ENCODE data around the gene MYL5. TPM values are rescaled to one million over a fixed set of nuclear protein-coding genes. Genes with fewer than 3 reads are reported as not detected.

The MYL5 gene
- total and polyA plus RNA-seq, 2 of the 13 experiments (the other 11 are each of a cell fraction or from before 2014, with no cell fraction given) = 6.5 to 16.0 TPM

DNA sequence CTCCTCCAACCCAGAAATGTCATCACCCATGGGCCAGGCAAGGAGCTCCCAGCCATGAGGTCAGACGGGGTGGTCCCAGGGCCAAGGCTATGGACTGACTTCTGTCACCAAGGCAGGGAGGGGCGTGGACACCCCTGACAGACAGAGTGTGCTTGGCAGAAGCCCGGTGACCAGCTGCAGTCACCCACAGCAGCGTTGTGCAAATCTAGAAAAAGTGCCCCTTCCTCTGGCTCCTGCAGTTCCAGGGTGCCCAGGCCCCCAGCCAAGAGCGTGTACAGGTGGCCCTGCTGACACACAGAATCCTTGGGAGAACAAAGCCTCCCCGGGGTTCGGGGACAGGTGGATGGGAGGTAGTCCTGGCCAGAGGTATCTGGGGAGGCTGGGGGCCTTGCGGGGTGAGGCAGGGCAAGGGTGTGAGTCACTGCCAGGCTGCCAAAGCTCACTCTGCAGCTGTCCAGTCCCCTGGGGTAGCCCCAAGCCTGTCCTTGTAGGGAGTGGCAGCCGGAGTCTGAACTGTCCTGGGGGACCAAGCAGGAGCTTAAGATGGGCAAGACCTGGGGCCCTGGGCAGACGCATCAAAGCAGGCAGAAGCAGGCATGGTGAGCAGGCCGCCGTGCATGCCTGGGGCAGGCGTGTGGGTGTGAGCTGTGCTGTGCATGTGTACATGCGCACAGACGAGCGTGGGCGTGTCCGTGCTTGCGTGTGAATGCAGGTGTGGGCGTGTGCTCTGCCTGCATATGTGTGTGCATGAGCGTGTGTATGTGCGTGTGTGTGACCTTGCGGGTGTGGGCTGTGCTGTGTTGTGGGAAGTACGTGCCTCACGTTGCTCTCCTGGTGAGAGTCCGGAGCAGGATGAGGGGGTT lies 3.3 kb downstream of the MYL5 start (continued):
- TF ChIP-seq, protein P1, sequence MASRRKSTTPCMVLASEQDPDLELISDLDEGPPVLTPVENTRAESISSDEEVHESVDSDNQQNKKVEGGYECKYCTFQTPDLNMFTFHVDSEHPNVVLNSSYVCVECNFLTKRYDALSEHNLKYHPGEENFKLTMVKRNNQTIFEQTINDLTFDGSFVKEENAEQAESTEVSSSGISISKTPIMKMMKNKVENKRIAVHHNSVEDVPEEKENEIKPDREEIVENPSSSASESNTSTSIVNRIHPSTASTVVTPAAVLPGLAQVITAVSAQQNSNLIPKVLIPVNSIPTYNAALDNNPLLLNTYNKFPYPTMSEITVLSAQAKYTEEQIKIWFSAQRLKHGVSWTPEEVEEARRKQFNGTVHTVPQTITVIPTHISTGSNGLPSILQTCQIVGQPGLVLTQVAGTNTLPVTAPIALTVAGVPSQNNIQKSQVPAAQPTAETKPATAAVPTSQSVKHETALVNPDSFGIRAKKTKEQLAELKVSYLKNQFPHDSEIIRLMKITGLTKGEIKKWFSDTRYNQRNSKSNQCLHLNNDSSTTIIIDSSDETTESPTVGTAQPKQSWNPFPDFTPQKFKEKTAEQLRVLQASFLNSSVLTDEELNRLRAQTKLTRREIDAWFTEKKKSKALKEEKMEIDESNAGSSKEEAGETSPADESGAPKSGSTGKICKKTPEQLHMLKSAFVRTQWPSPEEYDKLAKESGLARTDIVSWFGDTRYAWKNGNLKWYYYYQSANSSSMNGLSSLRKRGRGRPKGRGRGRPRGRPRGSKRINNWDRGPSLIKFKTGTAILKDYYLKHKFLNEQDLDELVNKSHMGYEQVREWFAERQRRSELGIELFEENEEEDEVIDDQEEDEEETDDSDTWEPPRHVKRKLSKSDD (CRISPR knock-in tag; IDR thresholded peaks at IDR 0.05; ENCODE audit: low read depth) = no peak
- no peak for TF ChIP-seq CEBPB (IDR thresholded peaks at IDR 0.05; ENCODE audit: borderline replicate concordance, low read depth, low read length)
- no peak for TF ChIP-seq HHEX (CRISPR knock-in tag; IDR thresholded peaks at IDR 0.05)
- no peak for TF ChIP-seq ZSCAN22 (CRISPR knock-in tag; IDR thresholded peaks at IDR 0.05)
- no peak for TF ChIP-seq HDAC1 (CRISPR knock-in tag; IDR thresholded peaks at IDR 0.05)
- no peak for TF ChIP-seq EP300 (IDR thresholded peaks at IDR 0.05; ENCODE audit: low read depth in 2 of 2, low read length in 2 of 2)
- peak; percentile 22; the same call in 1 of the 2 replicates for TF ChIP-seq EP300 (CRISPR knock-in tag; IDR thresholded peaks at IDR 0.05; ENCODE audit: borderline replicate concordance)
- TF ChIP-seq HMGA1 (CRISPR knock-in tag; conservative IDR thresholded peaks at IDR 0.05) = no peak
- no peak; the same call in 1 of the 2 replicates for TF ChIP-seq KAT7 (CRISPR knock-in tag; IDR thresholded peaks at IDR 0.05; ENCODE audit: borderline replicate concordance)
- TF ChIP-seq ZMYM2 (CRISPR knock-in tag; IDR thresholded peaks at IDR 0.05) = no peak
- no peak for TF ChIP-seq DNMT1 (CRISPR knock-in tag; IDR thresholded peaks at IDR 0.05)
- peak in 1 of 2 experiments; percentile 61; a peak in 2 of 4 replicates for TF ChIP-seq POLR2A (IDR thresholded peaks at IDR 0.05; ENCODE audit: insufficient read depth in 1 of 2, low read depth in 2 of 2, low read length in 2 of 2)
- TF ChIP-seq ELF3 (CRISPR knock-in tag; IDR thresholded peaks at IDR 0.05) = no peak
- 0 out of 2 replicates have a peak, but pooled peaks have one; percentile 48 for TF ChIP-seq REL (CRISPR knock-in tag; conservative IDR thresholded peaks at IDR 0.05)
- TF ChIP-seq ZNF7 (CRISPR knock-in tag; IDR thresholded peaks at IDR 0.05) = no peak
- no peak for TF ChIP-seq ZNF30 (CRISPR knock-in tag; IDR thresholded peaks at IDR 0.05)
- TF ChIP-seq, protein P2, sequence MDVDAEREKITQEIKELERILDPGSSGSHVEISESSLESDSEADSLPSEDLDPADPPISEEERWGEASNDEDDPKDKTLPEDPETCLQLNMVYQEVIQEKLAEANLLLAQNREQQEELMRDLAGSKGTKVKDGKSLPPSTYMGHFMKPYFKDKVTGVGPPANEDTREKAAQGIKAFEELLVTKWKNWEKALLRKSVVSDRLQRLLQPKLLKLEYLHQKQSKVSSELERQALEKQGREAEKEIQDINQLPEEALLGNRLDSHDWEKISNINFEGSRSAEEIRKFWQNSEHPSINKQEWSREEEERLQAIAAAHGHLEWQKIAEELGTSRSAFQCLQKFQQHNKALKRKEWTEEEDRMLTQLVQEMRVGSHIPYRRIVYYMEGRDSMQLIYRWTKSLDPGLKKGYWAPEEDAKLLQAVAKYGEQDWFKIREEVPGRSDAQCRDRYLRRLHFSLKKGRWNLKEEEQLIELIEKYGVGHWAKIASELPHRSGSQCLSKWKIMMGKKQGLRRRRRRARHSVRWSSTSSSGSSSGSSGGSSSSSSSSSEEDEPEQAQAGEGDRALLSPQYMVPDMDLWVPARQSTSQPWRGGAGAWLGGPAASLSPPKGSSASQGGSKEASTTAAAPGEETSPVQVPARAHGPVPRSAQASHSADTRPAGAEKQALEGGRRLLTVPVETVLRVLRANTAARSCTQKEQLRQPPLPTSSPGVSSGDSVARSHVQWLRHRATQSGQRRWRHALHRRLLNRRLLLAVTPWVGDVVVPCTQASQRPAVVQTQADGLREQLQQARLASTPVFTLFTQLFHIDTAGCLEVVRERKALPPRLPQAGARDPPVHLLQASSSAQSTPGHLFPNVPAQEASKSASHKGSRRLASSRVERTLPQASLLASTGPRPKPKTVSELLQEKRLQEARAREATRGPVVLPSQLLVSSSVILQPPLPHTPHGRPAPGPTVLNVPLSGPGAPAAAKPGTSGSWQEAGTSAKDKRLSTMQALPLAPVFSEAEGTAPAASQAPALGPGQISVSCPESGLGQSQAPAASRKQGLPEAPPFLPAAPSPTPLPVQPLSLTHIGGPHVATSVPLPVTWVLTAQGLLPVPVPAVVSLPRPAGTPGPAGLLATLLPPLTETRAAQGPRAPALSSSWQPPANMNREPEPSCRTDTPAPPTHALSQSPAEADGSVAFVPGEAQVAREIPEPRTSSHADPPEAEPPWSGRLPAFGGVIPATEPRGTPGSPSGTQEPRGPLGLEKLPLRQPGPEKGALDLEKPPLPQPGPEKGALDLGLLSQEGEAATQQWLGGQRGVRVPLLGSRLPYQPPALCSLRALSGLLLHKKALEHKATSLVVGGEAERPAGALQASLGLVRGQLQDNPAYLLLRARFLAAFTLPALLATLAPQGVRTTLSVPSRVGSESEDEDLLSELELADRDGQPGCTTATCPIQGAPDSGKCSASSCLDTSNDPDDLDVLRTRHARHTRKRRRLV (CRISPR knock-in tag; IDR thresholded peaks at IDR 0.05) = no peak
- no peak for TF ChIP-seq ZSCAN5A (CRISPR knock-in tag; IDR thresholded peaks at IDR 0.05; ENCODE audit: borderline replicate concordance)
- no peak for TF ChIP-seq ZNF562 (CRISPR knock-in tag; IDR thresholded peaks at IDR 0.05; ENCODE audit: borderline replicate concordance)
- TF ChIP-seq GATAD2A (CRISPR knock-in tag; IDR thresholded peaks at IDR 0.05) = 0 out of 2 replicates have a peak, but pooled peaks have one; percentile 24
